ENCODE data around the gene HSPB6.
"Not testable (repeated sequence)": the region's sequence is repeated elsewhere in the genome, so short reads cannot be mapped to it uniquely, and the experiment has no call there.

HSPB6 gene

GRCh38 chr19:35797663-35798062 lies 40.8 kb upstream of the HSPB6 start:
- peak overlapping the region in 1 of 2 donors; percentile 22 for H3K4me3 ChIP-seq (ENCODE audit: low read length in 2 of 2)

DNA sequence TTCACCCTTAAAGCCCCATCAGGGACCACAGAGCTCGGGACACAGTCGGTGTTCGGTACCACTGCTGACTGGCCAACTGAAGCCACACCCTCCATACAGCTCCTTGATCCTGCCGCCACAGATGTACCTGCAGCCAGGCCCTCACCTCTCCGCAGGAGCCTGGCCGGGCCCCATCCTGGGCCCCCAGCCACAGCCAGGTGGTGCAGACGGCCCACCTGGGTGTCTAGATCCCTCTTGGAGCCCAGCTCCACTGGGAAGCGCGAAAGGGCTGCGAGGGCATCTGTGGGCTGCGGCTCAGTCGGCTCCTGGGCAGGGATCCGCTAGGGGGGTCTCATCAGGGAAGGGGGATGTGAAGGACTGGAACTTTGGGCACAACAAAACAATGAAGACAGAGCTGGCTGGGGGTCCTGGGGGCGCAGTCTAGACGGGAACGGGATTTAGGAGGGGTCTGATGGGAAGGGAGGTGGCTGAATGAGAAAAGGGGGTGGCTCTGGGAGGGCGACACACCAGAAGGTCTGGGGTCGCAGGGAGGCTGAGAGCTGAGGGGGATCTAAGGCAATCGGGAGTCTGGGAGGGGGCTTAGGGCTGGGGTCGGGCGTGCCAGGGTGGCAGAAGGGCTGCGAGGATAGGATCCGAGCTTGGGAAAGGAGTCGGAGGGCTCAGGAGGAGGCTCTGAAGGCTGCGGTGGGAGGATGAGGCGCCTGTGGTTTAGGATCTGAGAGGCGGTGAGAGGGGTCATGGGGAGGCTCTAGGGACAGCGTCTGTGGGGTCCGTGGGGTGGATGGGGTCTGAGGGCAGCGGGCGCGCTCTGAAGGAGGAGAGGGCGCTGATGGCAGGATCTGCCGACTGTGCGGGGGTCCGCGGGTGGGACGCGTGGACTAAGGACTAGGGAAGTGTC lies 40.1 kb upstream of the HSPB6 start:
- Histone ChIP-seq H3K14ac (ENCODE audit: low read length) (peak overlapping the region; percentile 8), H3K4ac (ENCODE audit: low read length) (no peak overlapping the region), H3K4me2 (ENCODE audit: insufficient read depth, low read length, poor library complexity, severe bottlenecking) (peak overlapping the region; percentile 25), H3K27me3 (ENCODE audit: control insufficient read depth in 3 of 3, insufficient read depth in 3 of 3, low read depth in 1 of 3, low read length in 3 of 3) (peaks cover 9 to 48% (median 22%) of the 10 kb centered on the region in 3 experiments), H3K36me3 (replicated peaks in 1 of 2; ENCODE audit: control insufficient read depth in 2 of 2, insufficient read depth in 2 of 2, low read length in 2 of 2) (no peaks in the 10 kb centered on the region), H2BK5ac (ENCODE audit: low read length) (peak overlapping the region; percentile 53), H2BK12ac (ENCODE audit: low read length) (peak overlapping the region; percentile 58), H3K9me3 (replicated peaks in 1 of 2; ENCODE audit: control insufficient read depth in 2 of 2, insufficient read depth in 1 of 2, low read depth in 1 of 2, low read length in 2 of 2) (no peaks in the 10 kb centered on the region), H3K79me1 (ENCODE audit: low read depth, low read length) (peaks cover 4% of the 10 kb centered on the region), H3K27ac (replicated peaks; ENCODE audit: low read length) (no peak overlapping the region), H2BK120ac (ENCODE audit: low read depth, low read length) (no peak overlapping the region), H3K18ac (ENCODE audit: low read length) (peak overlapping the region; percentile 66), H2BK15ac (ENCODE audit: low read length) (peak overlapping the region; percentile 89), H3K23ac (ENCODE audit: low read depth, low read length, poor library complexity) (no peak overlapping the region), H3K4me1 (ENCODE audit: control insufficient read depth in 2 of 2, insufficient read depth in 1 of 2, low read depth in 1 of 2, low read length in 2 of 2) (peaks cover 3 to 9% of the 10 kb centered on the region in 2 donors), H4K8ac (ENCODE audit: low read depth, low read length) (no peak overlapping the region), H3K9ac (ENCODE audit: low read depth, low read length, poor library complexity) (peak overlapping the region; percentile 84), H2AK5ac (ENCODE audit: low read depth, low read length) (peak overlapping the region; percentile 96), H2AFZ (ENCODE audit: low read length) (peak overlapping the region; percentile 82), H3K4me3 (ENCODE audit: low read length in 2 of 2) (no peak overlapping the region), H4K91ac (ENCODE audit: low read depth, low read length, poor library complexity) (no peak overlapping the region)
- no peak for DNase-seq (ENCODE audit: low spot score)
- WGBS, 2 donors (ENCODE audit: extremely low coverage in 2 of 2, insufficient read length in 2 of 2, insufficient replicate concordance in 1 of 2): no CpG with 5 or more reads among the region's 39 CpGs

More at GRCh38 chr19:35797663-35798062, 40.8 kb upstream of the HSPB6 start:
- H3K4me1 ChIP-seq (ENCODE audit: control insufficient read depth in 2 of 2, insufficient read depth in 1 of 2, low read depth in 1 of 2, low read length in 2 of 2): peaks cover 3 to 9% of the 10 kb centered on the region in 2 donors
- peak overlapping the region; percentile 44 for H2BK120ac ChIP-seq (ENCODE audit: low read depth, low read length)
- peak overlapping the region; percentile 24 for H3K9ac ChIP-seq (ENCODE audit: low read depth, low read length, poor library complexity)
- H2AFZ ChIP-seq (ENCODE audit: low read length): peak overlapping the region; percentile 82
- no peak overlapping the region for H4K91ac ChIP-seq (ENCODE audit: low read depth, low read length, poor library complexity)
- WGBS, 2 donors (ENCODE audit: extremely low coverage in 2 of 2, insufficient read length in 2 of 2, insufficient replicate concordance in 1 of 2): no CpG with 5 or more reads among the region's 15 CpGs
- peak overlapping the region; percentile 33 for H3K4me2 ChIP-seq (ENCODE audit: insufficient read depth, low read length, poor library complexity, severe bottlenecking)
- no peak overlapping the region for H3K27ac ChIP-seq (replicated peaks; ENCODE audit: low read length)
- H2AK5ac ChIP-seq (ENCODE audit: low read depth, low read length): no peak overlapping the region
- H3K27me3 ChIP-seq (ENCODE audit: control insufficient read depth in 3 of 3, insufficient read depth in 3 of 3, low read depth in 1 of 3, low read length in 3 of 3): peaks cover 9 to 47% (median 22%) of the 10 kb centered on the region in 3 experiments
- no peak overlapping the region for H3K4ac ChIP-seq (ENCODE audit: low read length)
- H3K23ac ChIP-seq (ENCODE audit: low read depth, low read length, poor library complexity): no peak overlapping the region
- peak overlapping the region; percentile 89 for H2BK15ac ChIP-seq (ENCODE audit: low read length)
- no peak overlapping the region for H4K8ac ChIP-seq (ENCODE audit: low read depth, low read length)
- peak overlapping the region; percentile 66 for H3K18ac ChIP-seq (ENCODE audit: low read length)
- H3K14ac ChIP-seq (ENCODE audit: low read length): no peak overlapping the region
- H3K9me3 ChIP-seq (replicated peaks in 1 of 2; ENCODE audit: control insufficient read depth in 2 of 2, insufficient read depth in 1 of 2, low read depth in 1 of 2, low read length in 2 of 2): no peaks in the 10 kb centered on the region
- peak overlapping the region; percentile 53 for H2BK5ac ChIP-seq (ENCODE audit: low read length)
- no peak overlapping the region for H2BK12ac ChIP-seq (ENCODE audit: low read length)
- H3K36me3 ChIP-seq (replicated peaks in 1 of 2; ENCODE audit: control insufficient read depth in 2 of 2, insufficient read depth in 2 of 2, low read length in 2 of 2): no peaks in the 10 kb centered on the region
- H3K79me1 ChIP-seq (ENCODE audit: low read depth, low read length): peaks cover 4% of the 10 kb centered on the region
- DNase-seq (ENCODE audit: low spot score): no peak

- no CpG with 5 or more reads among the region's 1 CpG for WGBS, 2 donors (ENCODE audit: extremely low coverage in 2 of 2, insufficient read length in 2 of 2, insufficient replicate concordance in 1 of 2)
- H3K4me3 ChIP-seq (ENCODE audit: low read length in 2 of 2); H2AFZ ChIP-seq (ENCODE audit: low read length); H2BK15ac ChIP-seq (ENCODE audit: low read length); H3K79me1 ChIP-seq (ENCODE audit: low read depth, low read length); H3K4me1 ChIP-seq (ENCODE audit: control insufficient read depth in 2 of 2, insufficient read depth in 1 of 2, low read depth in 1 of 2, low read length in 2 of 2); H3K18ac ChIP-seq (ENCODE audit: low read length); H4K91ac ChIP-seq (ENCODE audit: low read depth, low read length, poor library complexity); H2BK5ac ChIP-seq (ENCODE audit: low read length); H3K14ac ChIP-seq (ENCODE audit: low read length); H2AK5ac ChIP-seq (ENCODE audit: low read depth, low read length); H2BK120ac ChIP-seq (ENCODE audit: low read depth, low read length); H3K27ac ChIP-seq (replicated peaks; ENCODE audit: low read length); H3K4me2 ChIP-seq (ENCODE audit: insufficient read depth, low read length, poor library complexity, severe bottlenecking); H3K4ac ChIP-seq (ENCODE audit: low read length); H4K8ac ChIP-seq (ENCODE audit: low read depth, low read length); H3K9ac ChIP-seq (ENCODE audit: low read depth, low read length, poor library complexity); H3K36me3 ChIP-seq (replicated peaks in 1 of 2; ENCODE audit: control insufficient read depth in 2 of 2, insufficient read depth in 2 of 2, low read length in 2 of 2); H2BK12ac ChIP-seq (ENCODE audit: low read length); DNase-seq (ENCODE audit: low spot score); H3K23ac ChIP-seq (ENCODE audit: low read depth, low read length, poor library complexity); H3K9me3 ChIP-seq (replicated peaks in 1 of 2; ENCODE audit: control insufficient read depth in 2 of 2, insufficient read depth in 1 of 2, low read depth in 1 of 2, low read length in 2 of 2): not testable (repeated sequence)
- peaks cover 9 to 45% (median 22%) of the 10 kb centered on the region in 3 experiments for H3K27me3 ChIP-seq (ENCODE audit: control insufficient read depth in 3 of 3, insufficient read depth in 3 of 3, low read depth in 1 of 3, low read length in 3 of 3)
Measured at GRCh38 chr19:35795564-35795963, 38.7 kb upstream of the HSPB6 start.

DNA sequence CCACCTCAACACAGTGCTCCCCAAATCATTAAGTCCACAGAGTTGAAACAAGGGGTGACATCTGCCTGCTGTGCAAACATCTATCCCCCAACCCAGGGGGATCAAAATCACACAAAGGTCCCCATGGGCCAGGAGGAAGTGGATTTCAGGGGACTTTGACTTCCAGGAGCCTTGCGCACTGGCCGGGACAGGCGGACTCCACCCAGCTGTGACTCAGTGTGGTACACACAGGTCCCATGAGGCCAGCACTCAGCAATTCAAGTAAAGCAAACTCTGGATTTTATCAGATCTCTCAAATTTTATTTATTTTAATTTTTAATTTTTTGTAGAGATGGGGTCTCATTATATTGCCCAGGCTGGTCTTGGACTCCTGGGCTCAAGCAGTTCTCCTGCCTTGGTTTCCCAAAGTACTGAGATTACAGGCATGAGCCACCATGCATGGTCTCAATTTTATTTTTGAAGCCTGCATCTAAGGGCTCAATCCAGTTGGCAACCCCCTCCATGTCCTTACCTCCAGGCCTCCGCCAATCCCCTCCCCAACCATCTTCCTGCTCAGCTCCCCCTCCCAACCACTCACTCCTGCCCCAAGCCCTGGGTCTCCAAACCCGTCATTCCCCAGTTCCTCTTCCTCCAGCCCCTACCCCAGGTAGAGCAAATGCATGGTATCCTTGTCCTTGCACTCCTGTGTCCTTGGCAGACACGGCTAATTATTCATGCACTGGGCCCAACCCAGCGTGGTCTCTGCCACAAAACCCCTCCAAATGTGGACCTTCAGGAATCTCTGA lies 36.7 kb upstream of the HSPB6 start:
- H3K36me3 ChIP-seq (replicated peaks in 1 of 2; ENCODE audit: control insufficient read depth in 2 of 2, insufficient read depth in 2 of 2, low read length in 2 of 2): no peaks in the 10 kb centered on the region
- no peak overlapping the region for H2BK12ac ChIP-seq (ENCODE audit: low read length)
- H3K79me1 ChIP-seq (ENCODE audit: low read depth, low read length): peaks cover 5% of the 10 kb centered on the region
- peaks cover 3 to 9% of the 10 kb centered on the region in 2 donors for H3K4me1 ChIP-seq (ENCODE audit: control insufficient read depth in 2 of 2, insufficient read depth in 1 of 2, low read depth in 1 of 2, low read length in 2 of 2)
- H4K91ac ChIP-seq (ENCODE audit: low read depth, low read length, poor library complexity): no peak overlapping the region
- H2BK15ac ChIP-seq (ENCODE audit: low read length): no peak overlapping the region
- H2BK120ac ChIP-seq (ENCODE audit: low read depth, low read length): no peak overlapping the region
- no peak overlapping the region for H3K4me3 ChIP-seq (ENCODE audit: low read length in 2 of 2)
- H3K4ac ChIP-seq (ENCODE audit: low read length): no peak overlapping the region
- H3K9me3 ChIP-seq (replicated peaks in 1 of 2; ENCODE audit: control insufficient read depth in 2 of 2, insufficient read depth in 1 of 2, low read depth in 1 of 2, low read length in 2 of 2): no peaks in the 10 kb centered on the region
- H3K23ac ChIP-seq (ENCODE audit: low read depth, low read length, poor library complexity): no peak overlapping the region
- no peak overlapping the region for H3K14ac ChIP-seq (ENCODE audit: low read length)
- H2BK5ac ChIP-seq (ENCODE audit: low read length): no peak overlapping the region
- H3K27ac ChIP-seq (replicated peaks; ENCODE audit: low read length): no peak overlapping the region
- H3K9ac ChIP-seq (ENCODE audit: low read depth, low read length, poor library complexity): no peak overlapping the region
- no peak overlapping the region for H4K8ac ChIP-seq (ENCODE audit: low read depth, low read length)
- H3K27me3 ChIP-seq (ENCODE audit: control insufficient read depth in 3 of 3, insufficient read depth in 3 of 3, low read depth in 1 of 3, low read length in 3 of 3): peaks cover 9 to 37% (median 22%) of the 10 kb centered on the region in 3 experiments
- H2AFZ ChIP-seq (ENCODE audit: low read length): no peak overlapping the region
- no peak overlapping the region for H2AK5ac ChIP-seq (ENCODE audit: low read depth, low read length)
- DNase-seq (ENCODE audit: low spot score): no peak
- no CpG with 5 or more reads among the region's 7 CpGs for WGBS, 2 donors (ENCODE audit: extremely low coverage in 2 of 2, insufficient read length in 2 of 2, insufficient replicate concordance in 1 of 2)
- H3K18ac ChIP-seq (ENCODE audit: low read length): no peak overlapping the region
- H3K4me2 ChIP-seq (ENCODE audit: insufficient read depth, low read length, poor library complexity, severe bottlenecking): no peak overlapping the region

Data from neuronal stem cell (in vitro differentiated cells).